HEK293 (cell line): ENCODE results near the gene ACTL8.

Experiments used
- CTCF ChIA-PET: fragments of 350-600 bp; formaldehyde crosslinking; extraction: SDS; loops from one replicate; lab custom pipeline; 2021; ENCODE audit warnings: antibody characterized with exemption; lab: Yijun Ruan, JAX
- POLR2A ChIA-PET: fragments of 300-600 bp; formaldehyde crosslinking; extraction: SDS; loops from one replicate; lab custom pipeline; 2020; ENCODE audit warnings: antibody characterized with exemption, inconsistent platforms; lab: Yijun Ruan, JAX
- H3K27ac ChIP-seq: fragments of 200-500 bp; sonication (Bioruptor generic); 2 replicates; pipeline ENCODE4 v1.5.1; 2014; ENCODE audit warnings: low read depth, low read length, control low read depth, inconsistent platforms; ENCODE audit errors: extremely low read depth
- H3K36me3 ChIP-seq, 2 experiments: fragments of 200-500 bp in 1 of 2; sonication (Bioruptor generic) in 1 of 2; 1 replicate in 1 of 2; 2 replicates in 1 of 2; pipeline ENCODE4 v1.5.1; 2014 to 2017; ENCODE audit warnings: inconsistent platforms in 2 of 2, low read length in 2 of 2; ENCODE audit not compliant: control insufficient read depth in 2 of 2, insufficient read depth in 1 of 2
- H3K4me1 ChIP-seq: fragments of 200-500 bp; sonication (Bioruptor generic); 2 replicates; pipeline ENCODE4 v1.5.1; 2014; ENCODE audit warnings: mild to moderate bottlenecking, low read length, inconsistent platforms; ENCODE audit not compliant: control insufficient read depth, insufficient read depth
- H3K4me3 ChIP-seq: 2 replicates; pipeline ENCODE4 v1.5.1; 2011; ENCODE audit warnings: low read depth, mild to moderate bottlenecking, control low read depth, low read length, moderate library complexity
- H3K9me3 ChIP-seq: fragments of 200-500 bp; sonication (Bioruptor generic); 2 replicates; pipeline ENCODE4 v1.5.1; 2014; ENCODE audit warnings: low read depth, low read length, inconsistent platforms; ENCODE audit not compliant: control insufficient read depth, insufficient read depth
- EGR2 ChIP-seq: fragments of 450-650 bp; formaldehyde crosslinking; IDR thresholded peaks from 2 replicates; pipeline ENCODE4 v1.5.1; 2016; ENCODE audit warnings: low read depth, missing biosample characterization, missing genetic modification characterization
- ZBTB17 ChIP-seq: fragments of 450-650 bp; formaldehyde crosslinking; IDR thresholded peaks from 2 replicates; pipeline ENCODE4 v1.5.1; 2016; ENCODE audit warnings: missing biosample characterization, missing genetic modification characterization
- ZIC2 ChIP-seq: fragments of 450-650 bp; formaldehyde crosslinking; IDR thresholded peaks from 2 replicates; pipeline ENCODE4 v1.5.1; 2016; ENCODE audit warnings: missing biosample characterization, missing genetic modification characterization
- ZNF146 ChIP-seq: fragments of 450-650 bp; formaldehyde crosslinking; IDR thresholded peaks from 2 replicates; pipeline ENCODE4 v1.5.1; 2016; ENCODE audit warnings: missing biosample characterization, missing genetic modification characterization
- ZNF211 ChIP-seq: fragments of 450-650 bp; formaldehyde crosslinking; IDR thresholded peaks from 2 replicates; pipeline ENCODE4 v1.5.1; 2016; ENCODE audit warnings: low read depth, missing biosample characterization, missing genetic modification characterization
- ZNF341 ChIP-seq: fragments of 450-650 bp; formaldehyde crosslinking; IDR thresholded peaks from 2 replicates; pipeline ENCODE4; 2016; ENCODE audit warnings: low read depth, missing biosample characterization, missing genetic modification characterization
- ZNF354C ChIP-seq: fragments of 450-650 bp; formaldehyde crosslinking; IDR thresholded peaks from 2 replicates; pipeline ENCODE4 v1.5.1; 2016; ENCODE audit warnings: missing biosample characterization, missing genetic modification characterization, low read depth, borderline replicate concordance
- ZNF426 ChIP-seq: fragments of 450-650 bp; formaldehyde crosslinking; IDR thresholded peaks from 2 replicates; pipeline ENCODE4 v1.5.1; 2017; ENCODE audit warnings: missing biosample characterization, missing genetic modification characterization, mild to moderate bottlenecking, inconsistent platforms, moderate library complexity
- ZNF664 ChIP-seq: fragments of 450-650 bp; formaldehyde crosslinking; IDR thresholded peaks from 2 replicates; pipeline ENCODE4 v1.5.1; 2016; ENCODE audit warnings: missing biosample characterization, missing genetic modification characterization
- ZNF776 ChIP-seq: fragments of 450-650 bp; formaldehyde crosslinking; IDR thresholded peaks from 2 replicates; pipeline ENCODE4 v1.5.0; 2017; ENCODE audit warnings: missing biosample characterization, missing genetic modification characterization, borderline replicate concordance
- ZSCAN4 ChIP-seq: fragments of 450-650 bp; formaldehyde crosslinking; IDR thresholded peaks from 2 replicates; pipeline ENCODE4 v1.5.1; 2017; ENCODE audit warnings: missing biosample characterization, missing genetic modification characterization
- TF ChIP-seq, protein P1 (sequence below): fragments of 450-650 bp; formaldehyde crosslinking; IDR thresholded peaks from 2 replicates; pipeline ENCODE4 v1.5.1; 2016; ENCODE audit warnings: missing biosample characterization, missing genetic modification characterization
- TF ChIP-seq, protein P2 (sequence below): fragments of 450-650 bp; formaldehyde crosslinking; IDR thresholded peaks from 2 replicates; pipeline ENCODE4 v1.5.1; 2016; ENCODE audit warnings: missing biosample characterization, missing genetic modification characterization, borderline replicate concordance
- TF ChIP-seq, protein P3 (sequence below): fragments of 450-650 bp; formaldehyde crosslinking; IDR thresholded peaks from 2 replicates; pipeline ENCODE4 v1.5.1; 2016; ENCODE audit warnings: missing biosample characterization, missing genetic modification characterization

The ACTL8 gene

DNA sequence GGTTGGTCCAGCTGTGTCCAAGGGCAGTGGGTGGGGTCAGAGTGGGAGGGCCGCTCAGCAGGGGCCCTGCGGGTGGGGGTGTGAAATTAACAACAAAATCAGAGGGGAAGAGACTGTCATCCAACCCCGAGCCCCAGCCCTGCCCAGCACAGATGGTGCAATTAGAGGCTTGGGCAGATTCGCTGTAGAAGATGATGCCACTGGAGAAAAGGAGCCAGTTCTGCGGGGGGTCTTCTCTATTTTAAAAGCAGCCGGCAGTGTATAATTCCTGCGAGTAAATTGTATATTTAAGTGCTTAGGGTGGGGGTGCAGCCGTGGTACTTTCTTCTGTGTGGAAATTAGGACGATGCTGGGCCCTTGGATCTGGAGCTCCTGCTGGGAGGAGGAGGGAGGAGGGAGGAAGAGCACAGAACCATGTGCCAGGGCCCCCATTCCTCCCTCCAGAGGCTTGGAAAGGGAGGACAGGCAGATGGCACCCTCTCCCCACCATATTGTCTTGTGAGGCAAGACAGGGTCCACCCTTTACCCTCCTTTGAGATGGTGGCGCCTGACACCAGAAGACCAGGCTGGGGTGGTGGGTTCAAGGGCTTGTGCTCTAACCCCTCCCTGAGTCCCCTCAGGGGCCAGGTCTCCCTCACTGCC is 89.2 kb downstream of the ACTL8 start:
- no peak overlapping the region for H3K4me3 ChIP-seq
- H3K9me3 ChIP-seq = no peaks in the 10 kb centered on the region
- TF ChIP-seq ZNF341 (tag by site-specific recombination) = peak; percentile 67
- TF ChIP-seq ZNF354C (tag by site-specific recombination) = no peak
- H3K27ac ChIP-seq = no peak overlapping the region
- H3K4me1 ChIP-seq = no peaks in the 10 kb centered on the region
- no peaks in the 10 kb centered on the region for H3K36me3 ChIP-seq
- POLR2A ChIA-PET = no interaction called here
- CTCF ChIA-PET = interaction anchor here (0.6 to 1.5 kb wide), 4 partner anchors 18 to 585 kb away, joined by 3 to 5 read pairs (median 3); no protein-coding TSS in a partner anchor

DNA sequence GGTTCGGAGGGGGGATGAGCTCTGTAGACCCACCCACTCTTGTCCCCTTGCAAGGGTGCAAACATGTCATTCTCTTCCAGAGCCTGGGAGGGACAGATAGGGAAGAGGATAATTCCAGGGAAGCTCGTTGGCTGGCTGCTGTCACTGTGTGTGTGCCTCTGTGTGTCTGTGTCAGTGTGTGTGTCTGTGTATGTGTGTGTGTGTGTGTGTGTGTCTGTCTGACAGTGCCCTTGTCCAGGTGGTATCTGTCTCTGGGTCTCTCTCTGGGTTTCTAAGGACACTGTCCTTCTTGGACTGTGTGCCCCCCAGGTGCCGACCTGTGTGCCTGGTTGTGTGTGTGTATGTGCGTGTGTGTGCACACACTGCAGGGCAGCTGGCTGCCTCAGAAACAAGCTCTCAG is 90.5 kb downstream of the ACTL8 start:
- no peaks in the 10 kb centered on the region for H3K36me3 ChIP-seq
- H3K4me1 ChIP-seq = no peaks in the 10 kb centered on the region
- ChIA-PET POLR2A (no interaction called here), CTCF (interaction anchor here (0.6 to 0.8 kb wide), 3 partner anchors 57 to 928 kb away, joined by 3 read pairs; no protein-coding TSS in a partner anchor)
- no peak overlapping the region for H3K27ac ChIP-seq
- TF ChIP-seq ZNF146 (tag by site-specific recombination) (no peak), ZSCAN4 (peak; percentile 92), ZNF664 (tag by site-specific recombination) (no peak), ZIC2 (tag by site-specific recombination) (peak; percentile 25; the same call in 1 of the 2 replicates)
- H3K4me3 ChIP-seq = no peak overlapping the region
- H3K9me3 ChIP-seq = no peaks in the 10 kb centered on the region

DNA sequence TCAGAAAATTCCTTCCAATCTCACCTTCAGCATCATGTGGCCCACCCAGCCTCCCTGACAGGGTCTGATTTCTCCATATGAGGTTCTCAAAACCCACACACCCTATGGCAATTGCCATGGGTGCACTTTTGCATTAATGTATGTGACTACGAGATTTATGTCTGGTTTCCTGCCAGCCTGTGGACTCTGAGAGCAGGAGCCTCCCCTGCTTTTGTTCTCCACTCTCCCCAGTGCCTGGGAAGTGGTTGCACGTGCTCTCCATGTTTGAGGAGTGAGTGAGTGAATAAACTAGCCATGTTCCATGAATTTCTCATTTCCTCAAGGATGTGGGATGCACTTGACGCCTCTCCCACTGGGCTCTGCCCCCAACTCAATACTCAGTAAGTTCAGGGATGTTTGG is 91.2 kb downstream of the ACTL8 start:
- Histone ChIP-seq H3K9me3 (no peaks in the 10 kb centered on the region), H3K27ac (no peak overlapping the region), H3K4me3 (no peak overlapping the region), H3K4me1 (no peaks in the 10 kb centered on the region), H3K36me3 (no peaks in the 10 kb centered on the region)
- TF ChIP-seq ZNF426 (tag by site-specific recombination) = no peak
- TF ChIP-seq ZBTB17 = no peak
- no peak for TF ChIP-seq ZNF341 (tag by site-specific recombination)
- TF ChIP-seq, protein P1, sequence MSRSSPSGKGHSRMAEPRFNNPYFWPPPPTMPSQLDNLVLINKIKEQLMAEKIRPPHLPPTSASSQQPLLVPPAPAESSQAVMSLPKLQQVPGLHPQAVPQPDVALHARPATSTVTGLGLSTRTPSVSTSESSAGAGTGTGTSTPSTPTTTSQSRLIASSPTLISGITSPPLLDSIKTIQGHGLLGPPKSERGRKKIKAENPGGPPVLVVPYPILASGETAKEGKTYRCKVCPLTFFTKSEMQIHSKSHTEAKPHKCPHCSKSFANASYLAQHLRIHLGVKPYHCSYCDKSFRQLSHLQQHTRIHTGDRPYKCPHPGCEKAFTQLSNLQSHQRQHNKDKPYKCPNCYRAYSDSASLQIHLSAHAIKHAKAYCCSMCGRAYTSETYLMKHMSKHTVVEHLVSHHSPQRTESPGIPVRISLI (tag by site-specific recombination) = no peak
- no peak for TF ChIP-seq ZNF211 (tag by site-specific recombination)
- ChIA-PET POLR2A (no interaction called here), CTCF (interaction anchor here (0.6 kb wide), 1 partner anchor 352 kb away, joined by 3 read pairs; no protein-coding TSS in a partner anchor)

- 0 out of 2 replicates have a peak, but pooled peaks have one; percentile 23 for TF ChIP-seq EGR2 (tag by site-specific recombination)
- TF ChIP-seq, protein P2, sequence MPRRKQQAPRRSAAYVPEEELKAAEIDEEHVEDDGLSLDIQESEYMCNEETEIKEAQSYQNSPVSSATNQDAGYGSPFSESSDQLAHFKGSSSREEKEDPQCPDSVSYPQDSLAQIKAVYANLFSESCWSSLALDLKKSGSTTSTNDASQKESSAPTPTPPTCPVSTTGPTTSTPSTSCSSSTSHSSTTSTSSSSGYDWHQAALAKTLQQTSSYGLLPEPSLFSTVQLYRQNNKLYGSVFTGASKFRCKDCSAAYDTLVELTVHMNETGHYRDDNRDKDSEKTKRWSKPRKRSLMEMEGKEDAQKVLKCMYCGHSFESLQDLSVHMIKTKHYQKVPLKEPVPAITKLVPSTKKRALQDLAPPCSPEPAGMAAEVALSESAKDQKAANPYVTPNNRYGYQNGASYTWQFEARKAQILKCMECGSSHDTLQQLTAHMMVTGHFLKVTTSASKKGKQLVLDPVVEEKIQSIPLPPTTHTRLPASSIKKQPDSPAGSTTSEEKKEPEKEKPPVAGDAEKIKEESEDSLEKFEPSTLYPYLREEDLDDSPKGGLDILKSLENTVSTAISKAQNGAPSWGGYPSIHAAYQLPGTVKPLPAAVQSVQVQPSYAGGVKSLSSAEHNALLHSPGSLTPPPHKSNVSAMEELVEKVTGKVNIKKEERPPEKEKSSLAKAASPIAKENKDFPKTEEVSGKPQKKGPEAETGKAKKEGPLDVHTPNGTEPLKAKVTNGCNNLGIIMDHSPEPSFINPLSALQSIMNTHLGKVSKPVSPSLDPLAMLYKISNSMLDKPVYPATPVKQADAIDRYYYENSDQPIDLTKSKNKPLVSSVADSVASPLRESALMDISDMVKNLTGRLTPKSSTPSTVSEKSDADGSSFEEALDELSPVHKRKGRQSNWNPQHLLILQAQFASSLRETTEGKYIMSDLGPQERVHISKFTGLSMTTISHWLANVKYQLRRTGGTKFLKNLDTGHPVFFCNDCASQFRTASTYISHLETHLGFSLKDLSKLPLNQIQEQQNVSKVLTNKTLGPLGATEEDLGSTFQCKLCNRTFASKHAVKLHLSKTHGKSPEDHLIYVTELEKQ (tag by site-specific recombination) = no peak
- TF ChIP-seq, protein P3, sequence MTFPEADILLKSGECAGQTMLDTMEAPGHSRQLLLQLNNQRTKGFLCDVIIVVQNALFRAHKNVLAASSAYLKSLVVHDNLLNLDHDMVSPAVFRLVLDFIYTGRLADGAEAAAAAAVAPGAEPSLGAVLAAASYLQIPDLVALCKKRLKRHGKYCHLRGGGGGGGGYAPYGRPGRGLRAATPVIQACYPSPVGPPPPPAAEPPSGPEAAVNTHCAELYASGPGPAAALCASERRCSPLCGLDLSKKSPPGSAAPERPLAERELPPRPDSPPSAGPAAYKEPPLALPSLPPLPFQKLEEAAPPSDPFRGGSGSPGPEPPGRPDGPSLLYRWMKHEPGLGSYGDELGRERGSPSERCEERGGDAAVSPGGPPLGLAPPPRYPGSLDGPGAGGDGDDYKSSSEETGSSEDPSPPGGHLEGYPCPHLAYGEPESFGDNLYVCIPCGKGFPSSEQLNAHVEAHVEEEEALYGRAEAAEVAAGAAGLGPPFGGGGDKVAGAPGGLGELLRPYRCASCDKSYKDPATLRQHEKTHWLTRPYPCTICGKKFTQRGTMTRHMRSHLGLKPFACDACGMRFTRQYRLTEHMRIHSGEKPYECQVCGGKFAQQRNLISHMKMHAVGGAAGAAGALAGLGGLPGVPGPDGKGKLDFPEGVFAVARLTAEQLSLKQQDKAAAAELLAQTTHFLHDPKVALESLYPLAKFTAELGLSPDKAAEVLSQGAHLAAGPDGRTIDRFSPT (tag by site-specific recombination) = no peak
- TF ChIP-seq ZNF776 (tag by site-specific recombination) = no peak
- ChIA-PET POLR2A (no interaction called here), CTCF (no interaction called here)
- no peaks in the 10 kb centered on the region for H3K36me3 ChIP-seq
- no peaks in the 10 kb centered on the region for H3K4me1 ChIP-seq
- H3K9me3 ChIP-seq = no peaks in the 10 kb centered on the region
- no peak overlapping the region for H3K4me3 ChIP-seq
- H3K27ac ChIP-seq = no peak overlapping the region
Observed at GRCh38 chr1:17847111-17847510, 92.0 kb downstream of the ACTL8 start.
